Measurements from ENCODE around the gene B4GALNT3. TPM values are rescaled to one million over a fixed set of nuclear protein-coding genes. Genes with fewer than 3 reads are reported as not detected.

The B4GALNT3 gene
- total RNA-seq, 4 donors from 2014 or later: 9.7 to 45.3 (median 18.4) TPM

DNA sequence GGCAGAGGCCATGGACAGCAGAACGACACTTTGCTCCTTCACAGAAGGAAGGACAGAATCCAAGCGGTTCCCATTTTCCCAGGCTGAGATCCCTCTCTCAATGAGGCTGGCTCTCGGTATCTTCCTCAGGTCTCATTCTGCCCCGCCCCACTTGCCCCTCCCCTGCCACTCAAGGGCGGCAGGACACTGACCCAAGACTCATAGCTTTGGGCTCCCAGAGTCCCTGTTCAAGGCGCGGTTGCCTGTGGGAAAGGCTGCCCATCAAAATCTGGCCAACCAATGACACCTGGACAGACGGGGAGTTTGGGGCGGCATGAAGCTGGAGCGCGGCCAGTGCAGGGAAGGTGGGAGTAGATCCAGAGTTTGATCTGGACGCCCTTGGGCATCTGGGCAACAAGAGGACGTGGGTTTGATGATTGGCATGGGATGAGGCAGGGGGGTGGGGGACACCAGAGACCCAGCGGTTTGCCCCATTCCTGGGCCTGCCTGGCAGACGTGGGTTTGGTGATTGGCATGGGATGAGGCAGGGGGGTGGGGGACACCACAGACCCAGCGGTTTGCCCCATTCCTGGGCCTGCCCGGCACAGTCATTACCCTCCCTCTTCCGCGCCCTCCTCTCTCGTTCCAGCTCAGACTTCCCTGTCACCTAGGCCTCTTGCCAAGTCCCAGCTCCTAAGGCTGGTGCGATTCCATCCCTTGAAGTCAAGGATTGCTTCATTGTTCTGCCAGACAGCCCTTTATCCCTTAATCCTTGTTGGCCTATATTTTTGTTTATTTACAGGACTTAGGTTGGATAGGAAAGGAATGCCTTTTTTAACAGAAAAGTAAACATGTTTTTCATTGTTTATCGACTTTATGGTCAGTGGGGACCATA is 111.4 kb downstream of the B4GALNT3 start:
- Histone ChIP-seq H3K4me1 (peaks cover 28 to 71% (median 40%) of the 10 kb centered on the region in 3 donors), H3K9me3 (no peaks in the 10 kb centered on the region), H3K4me3 (peak overlapping the region; percentile 36 to 76 (median 62)), H3K27ac (peak overlapping the region; percentile 90 to 96 (median 95)), H3K27me3 (no peaks in the 10 kb centered on the region), H3K36me3 (no peaks in the 10 kb centered on the region)
- DNase-seq: no peak
- intact Hi-C loops (cut with DNase I): loop anchor here (5.0 to 10.0 kb wide), 2 partner anchors 74 to 181 kb away; partner anchors contain the start of gene WNK1
- 19 to 24% methylated on average over 6 to 12 of the region's 22 CpGs for WGBS, 2 donors
- no peak for TF ChIP-seq CTCF (IDR thresholded peaks at IDR 0.05)
- no peak for TF ChIP-seq POLR2A (IDR thresholded peaks at IDR 0.05)

DNA sequence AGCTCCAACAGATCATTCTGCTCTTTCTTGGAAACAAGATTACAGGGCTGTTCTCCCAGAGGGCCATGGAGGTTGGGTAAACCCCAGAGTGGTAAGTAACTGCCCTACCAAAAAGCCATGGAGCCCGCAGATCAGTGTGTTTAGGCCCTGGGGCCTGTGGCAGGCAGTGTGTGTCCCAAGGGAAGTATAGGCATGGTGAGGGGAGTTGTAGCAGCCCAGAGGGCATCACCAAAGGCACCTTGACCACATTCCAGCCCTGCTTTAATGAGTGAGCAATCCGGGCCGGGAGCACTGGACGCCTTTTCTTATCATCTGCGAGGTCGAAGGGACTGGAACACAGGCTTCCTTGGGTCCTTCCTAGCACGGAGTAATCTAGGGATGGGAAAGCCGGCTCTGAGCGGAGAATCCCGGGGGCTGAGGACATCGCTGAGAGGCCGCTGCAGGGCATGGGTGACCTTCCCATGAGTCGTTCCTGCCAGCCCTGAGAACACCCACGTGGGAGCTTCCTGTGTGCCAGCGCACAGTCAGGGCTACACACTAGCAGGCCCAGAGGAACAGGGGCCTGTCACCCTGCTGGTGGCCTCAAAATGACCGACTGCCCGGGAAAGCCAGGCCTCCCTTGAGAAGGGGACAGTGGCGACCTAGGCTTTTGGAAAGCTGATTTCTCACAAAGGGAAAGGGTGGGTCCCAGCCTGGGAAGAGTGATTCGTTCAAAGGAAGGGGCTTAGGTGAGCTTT is 112.2 kb downstream of the B4GALNT3 start:
- intact Hi-C loops (cut with DNase I): loop anchor here (5.0 to 10.0 kb wide), 2 partner anchors 73 to 180 kb away; partner anchors contain the start of gene WNK1
- no peak for DNase-seq
- H3K4me3 ChIP-seq: peak overlapping the region in 1 of 4 donors; percentile 76
- H3K4me1 ChIP-seq: peaks cover 34 to 80% (median 47%) of the 10 kb centered on the region in 3 donors
- 51 to 57% methylated on average over 6 to 13 of the region's 19 CpGs for WGBS, 2 donors
- no peaks in the 10 kb centered on the region for H3K27me3 ChIP-seq
- H3K27ac ChIP-seq: peak overlapping the region; percentile 90 to 96 (median 95)
- no peak for TF ChIP-seq CTCF (IDR thresholded peaks at IDR 0.05)
- TF ChIP-seq POLR2A (IDR thresholded peaks at IDR 0.05): no peak
- no peaks in the 10 kb centered on the region for H3K9me3 ChIP-seq
- H3K36me3 ChIP-seq: no peaks in the 10 kb centered on the region

DNA sequence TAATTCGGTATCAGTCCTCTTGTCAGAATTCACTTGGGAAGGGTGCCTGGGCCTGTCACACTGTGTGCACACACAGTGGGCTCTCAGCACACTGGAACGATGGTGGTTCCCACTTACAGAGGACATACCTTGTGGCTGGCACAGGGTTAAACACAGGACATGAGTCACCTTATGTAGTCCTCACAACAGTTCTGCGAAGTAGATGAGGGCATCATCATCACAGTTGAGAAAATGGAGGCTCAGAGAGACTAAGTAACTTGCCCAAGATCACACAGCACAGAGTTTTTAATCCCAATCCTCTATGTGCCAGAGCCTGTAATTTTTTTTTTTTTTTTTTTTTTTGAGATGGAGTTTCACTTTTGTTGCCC is 112.8 kb downstream of the B4GALNT3 start:
- Histone ChIP-seq H3K27me3 (no peaks in the 10 kb centered on the region), H3K36me3 (no peaks in the 10 kb centered on the region), H3K4me1 (peaks cover 34 to 82% (median 47%) of the 10 kb centered on the region in 3 donors), H3K27ac (peak overlapping the region; percentile 90 to 96 (median 95)), H3K9me3 (no peaks in the 10 kb centered on the region), H3K4me3 (no peak overlapping the region)
- TF ChIP-seq CTCF (IDR thresholded peaks at IDR 0.05) (no peak), POLR2A (IDR thresholded peaks at IDR 0.05) (no peak)
- no peak for DNase-seq
- WGBS, 2 donors: 54 to 76% methylated on average over 3 of the region's 3 CpGs
- intact Hi-C loops (cut with DNase I): loop anchor here (5.0 to 10.0 kb wide), 2 partner anchors 72 to 180 kb away; partner anchors contain the start of gene WNK1

GRCh38 chr12:573232-573631 is 113.5 kb downstream of the B4GALNT3 start:
- WGBS, 2 donors: 75 to 81% methylated on average over 4 to 5 of the region's 5 CpGs
- Histone ChIP-seq H3K27ac (peak overlapping the region in 2 of 4 donors; percentile 95 to 96), H3K9me3 (no peaks in the 10 kb centered on the region), H3K36me3 (no peaks in the 10 kb centered on the region), H3K4me1 (peaks cover 34 to 88% (median 47%) of the 10 kb centered on the region in 3 donors), H3K27me3 (no peaks in the 10 kb centered on the region), H3K4me3 (no peak overlapping the region)
- intact Hi-C loops (cut with DNase I): loop anchor here (5.0 to 10.0 kb wide), 2 partner anchors 72 to 179 kb away; partner anchors contain the start of gene WNK1
- no peak for DNase-seq
- TF ChIP-seq POLR2A (IDR thresholded peaks at IDR 0.05) (no peak), CTCF (IDR thresholded peaks at IDR 0.05) (no peak)
